IPS-15b (cell line): ENCODE results near the gene RANGAP1.

Source experiments
- H3K27me3 ChIP-seq: one replicate; pipeline ENCODE4 v1.6.1; 2013; ENCODE audit warnings: low read length; ENCODE audit not compliant: control insufficient read depth, insufficient read depth
- H3K36me3 ChIP-seq: one replicate; pipeline ENCODE4 v1.6.1; 2013; ENCODE audit warnings: low read length; ENCODE audit not compliant: control insufficient read depth, insufficient read depth
- H3K4me1 ChIP-seq: one replicate; pipeline ENCODE4 v1.6.1; 2013; ENCODE audit warnings: mild to moderate bottlenecking, low read length; ENCODE audit not compliant: control insufficient read depth, insufficient read depth
- H3K4me3 ChIP-seq: one replicate; pipeline ENCODE4 v1.5.1; 2013; ENCODE audit warnings: low read depth, low read length
- H3K9ac ChIP-seq: one replicate; pipeline ENCODE4 v1.6.1; 2013; ENCODE audit warnings: low read depth, mild to moderate bottlenecking, low read length
- H3K9me3 ChIP-seq: one replicate; pipeline ENCODE4 v1.6.1; 2013; ENCODE audit warnings: mild to moderate bottlenecking, low read length; ENCODE audit not compliant: control insufficient read depth, insufficient read depth

The RANGAP1 gene

GRCh38 chr22:41250127-41250526 is 35.9 kb downstream of the RANGAP1 start:
- Histone ChIP-seq H3K9me3 (no peaks in the 10 kb centered on the region), H3K27me3 (no peaks in the 10 kb centered on the region), H3K9ac (no peak overlapping the region), H3K36me3 (peaks cover 83% of the 10 kb centered on the region), H3K4me3 (no peak overlapping the region), H3K4me1 (no peaks in the 10 kb centered on the region)

- H3K9ac ChIP-seq: no peak overlapping the region
- no peaks in the 10 kb centered on the region for H3K4me1 ChIP-seq
- no peak overlapping the region for H3K4me3 ChIP-seq
- peaks cover 78% of the 10 kb centered on the region for H3K36me3 ChIP-seq
- H3K9me3 ChIP-seq: no peaks in the 10 kb centered on the region
- no peaks in the 10 kb centered on the region for H3K27me3 ChIP-seq
Measured at GRCh38 chr22:41249442-41249841, 36.5 kb downstream of the RANGAP1 start.

GRCh38 chr22:41248758-41249157 is 37.2 kb downstream of the RANGAP1 start:
- Histone ChIP-seq H3K9ac (no peak overlapping the region), H3K27me3 (no peaks in the 10 kb centered on the region), H3K4me3 (no peak overlapping the region), H3K4me1 (no peaks in the 10 kb centered on the region), H3K36me3 (peaks cover 74% of the 10 kb centered on the region), H3K9me3 (no peaks in the 10 kb centered on the region)

- H3K4me3 ChIP-seq: no peak overlapping the region
- H3K4me1 ChIP-seq: no peaks in the 10 kb centered on the region
- no peaks in the 10 kb centered on the region for H3K9me3 ChIP-seq
- H3K36me3 ChIP-seq: peaks cover 71% of the 10 kb centered on the region
- H3K9ac ChIP-seq: no peak overlapping the region
- H3K27me3 ChIP-seq: no peaks in the 10 kb centered on the region
Measured at GRCh38 chr22:41248314-41248713, 37.7 kb downstream of the RANGAP1 start.

- Histone ChIP-seq H3K9ac (no peak overlapping the region), H3K4me1 (no peaks in the 10 kb centered on the region), H3K27me3 (no peaks in the 10 kb centered on the region), H3K4me3 (no peak overlapping the region), H3K36me3 (peaks cover 65% of the 10 kb centered on the region), H3K9me3 (no peaks in the 10 kb centered on the region)
Measured at GRCh38 chr22:41247703-41248102, 38.3 kb downstream of the RANGAP1 start.

- H3K4me1 ChIP-seq: no peaks in the 10 kb centered on the region
- peaks cover 51% of the 10 kb centered on the region for H3K36me3 ChIP-seq
- no peak overlapping the region for H3K4me3 ChIP-seq
Measured at GRCh38 chr22:41245917-41246499, 40.0 kb downstream of the RANGAP1 start.

GRCh38 chr22:41243361-41243760 is 42.6 kb downstream of the RANGAP1 start:
- peaks cover 25% of the 10 kb centered on the region for H3K36me3 ChIP-seq

More at GRCh38 chr22:41245917-41246499, 40.0 kb downstream of the RANGAP1 start:
- H3K9ac ChIP-seq: no peak overlapping the region
- no peaks in the 10 kb centered on the region for H3K27me3 ChIP-seq
- H3K9me3 ChIP-seq: no peaks in the 10 kb centered on the region

GRCh38 chr22:41242396-41243117 is 43.4 kb downstream of the RANGAP1 start:
- H3K36me3 ChIP-seq: peaks cover 19% of the 10 kb centered on the region
- no peak overlapping the region for H3K4me3 ChIP-seq
- no peak overlapping the region for H3K9ac ChIP-seq
- H3K9me3 ChIP-seq: no peaks in the 10 kb centered on the region
- H3K4me1 ChIP-seq: no peaks in the 10 kb centered on the region
- H3K27me3 ChIP-seq: no peaks in the 10 kb centered on the region

More at GRCh38 chr22:41243361-41243760, 42.6 kb downstream of the RANGAP1 start:
- H3K4me3 ChIP-seq: no peak overlapping the region
- H3K4me1 ChIP-seq: no peaks in the 10 kb centered on the region
- no peaks in the 10 kb centered on the region for H3K27me3 ChIP-seq
- H3K9me3 ChIP-seq: no peaks in the 10 kb centered on the region
- H3K9ac ChIP-seq: no peak overlapping the region

GRCh38 chr22:41241133-41241676 is 44.8 kb downstream of the RANGAP1 start:
- Histone ChIP-seq H3K27me3 (no peaks in the 10 kb centered on the region), H3K9me3 (no peaks in the 10 kb centered on the region), H3K36me3 (peaks cover 8% of the 10 kb centered on the region), H3K9ac (no peak overlapping the region), H3K4me3 (no peak overlapping the region), H3K4me1 (no peaks in the 10 kb centered on the region)

GRCh38 chr22:41240377-41241132 is 45.4 kb downstream of the RANGAP1 start, which contains the start of gene CHADL:
TSS of gene CHADL (minus strand) at chr22:41240931. CDS start at chr22:41240881, 50 bp downstream.
- Histone ChIP-seq H3K4me1 (no peaks in the 10 kb centered on the region), H3K9me3 (no peaks in the 10 kb centered on the region), H3K9ac (peak within 1 kb of the TSS; percentile 54), H3K36me3 (peaks cover 2% of the 10 kb centered on the region), H3K27me3 (no peaks in the 10 kb centered on the region), H3K4me3 (no peak within 1 kb of the TSS)

- no peaks in the 10 kb centered on the region for H3K27me3 ChIP-seq
- no peak overlapping the region for H3K4me3 ChIP-seq
- H3K36me3 ChIP-seq: no peaks in the 10 kb centered on the region
- peak overlapping the region; percentile 54 for H3K9ac ChIP-seq
- H3K9me3 ChIP-seq: no peaks in the 10 kb centered on the region
- no peaks in the 10 kb centered on the region for H3K4me1 ChIP-seq
Measured at GRCh38 chr22:41239443-41240128, 46.4 kb downstream of the RANGAP1 start.
